Measurements from ENCODE around the gene OVCA2. TPM values are rescaled to one million over a fixed set of nuclear protein-coding genes. Genes with fewer than 3 reads are reported as not detected.

OVCA2 gene
- total and polyA plus RNA-seq, 4 donors = 11.1 to 55.4 (median 37.4) TPM

DNA sequence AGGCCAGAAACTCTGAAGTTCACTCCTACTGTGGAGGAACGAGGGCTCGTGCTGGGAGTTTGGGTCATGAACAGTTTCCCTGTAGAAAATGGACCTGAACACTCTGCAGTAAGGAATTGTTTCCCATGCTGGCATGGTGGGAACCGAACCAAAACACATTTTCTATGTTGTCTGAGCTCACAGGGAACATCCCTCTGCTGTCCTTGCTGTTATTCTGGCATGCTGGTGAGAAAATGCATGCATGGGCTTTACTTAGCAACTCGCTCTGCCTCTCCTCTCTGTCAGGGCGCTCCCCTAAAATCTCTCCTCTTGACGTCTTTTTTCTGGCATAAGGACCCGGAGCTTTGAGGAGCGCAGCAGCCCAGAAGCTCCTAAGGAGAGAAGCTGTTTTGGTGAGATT is 22.1 kb upstream of the OVCA2 start:
- H3K4me3 ChIP-seq = no peak overlapping the region
- peaks cover 0 to 12% (median 5%) of the 10 kb centered on the region in 5 donors for H3K4me1 ChIP-seq (ENCODE audit: control insufficient read depth in 5 of 5, insufficient read depth in 5 of 5, low read length in 5 of 5)
- WGBS, 2 donors = 86 to 91% methylated on average over 8 of the region's 8 CpGs
- DNase-seq = no peak
- peaks cover 3 to 33% (median 26%) of the 10 kb centered on the region in 3 donors for H3K27me3 ChIP-seq (ENCODE audit: control insufficient read depth in 3 of 3, insufficient read depth in 3 of 3, low read length in 2 of 3)
- TF ChIP-seq, protein P1, sequence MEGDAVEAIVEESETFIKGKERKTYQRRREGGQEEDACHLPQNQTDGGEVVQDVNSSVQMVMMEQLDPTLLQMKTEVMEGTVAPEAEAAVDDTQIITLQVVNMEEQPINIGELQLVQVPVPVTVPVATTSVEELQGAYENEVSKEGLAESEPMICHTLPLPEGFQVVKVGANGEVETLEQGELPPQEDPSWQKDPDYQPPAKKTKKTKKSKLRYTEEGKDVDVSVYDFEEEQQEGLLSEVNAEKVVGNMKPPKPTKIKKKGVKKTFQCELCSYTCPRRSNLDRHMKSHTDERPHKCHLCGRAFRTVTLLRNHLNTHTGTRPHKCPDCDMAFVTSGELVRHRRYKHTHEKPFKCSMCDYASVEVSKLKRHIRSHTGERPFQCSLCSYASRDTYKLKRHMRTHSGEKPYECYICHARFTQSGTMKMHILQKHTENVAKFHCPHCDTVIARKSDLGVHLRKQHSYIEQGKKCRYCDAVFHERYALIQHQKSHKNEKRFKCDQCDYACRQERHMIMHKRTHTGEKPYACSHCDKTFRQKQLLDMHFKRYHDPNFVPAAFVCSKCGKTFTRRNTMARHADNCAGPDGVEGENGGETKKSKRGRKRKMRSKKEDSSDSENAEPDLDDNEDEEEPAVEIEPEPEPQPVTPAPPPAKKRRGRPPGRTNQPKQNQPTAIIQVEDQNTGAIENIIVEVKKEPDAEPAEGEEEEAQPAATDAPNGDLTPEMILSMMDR (IDR thresholded peaks at IDR 0.05; ENCODE audit: control extremely low read depth, extremely low read depth) = no peak
- no peaks in the 10 kb centered on the region for H3K9me3 ChIP-seq (ENCODE audit: control insufficient read depth in 4 of 4, insufficient read depth in 3 of 4, low read length in 3 of 4)
- no peak overlapping the region for H3K9ac ChIP-seq (ENCODE audit: insufficient read depth in 1 of 2, low read length in 2 of 2)
- H3K27ac ChIP-seq (ENCODE audit: low read depth in 1 of 2, low read length in 1 of 2) = no peak overlapping the region
- no peak for ATAC-seq (ENCODE audit: insufficient read depth, low FRiP score)
- no peaks in the 10 kb centered on the region for H3K36me3 ChIP-seq (ENCODE audit: control insufficient read depth in 4 of 4, insufficient read depth in 4 of 4, low read length in 4 of 4)

DNA sequence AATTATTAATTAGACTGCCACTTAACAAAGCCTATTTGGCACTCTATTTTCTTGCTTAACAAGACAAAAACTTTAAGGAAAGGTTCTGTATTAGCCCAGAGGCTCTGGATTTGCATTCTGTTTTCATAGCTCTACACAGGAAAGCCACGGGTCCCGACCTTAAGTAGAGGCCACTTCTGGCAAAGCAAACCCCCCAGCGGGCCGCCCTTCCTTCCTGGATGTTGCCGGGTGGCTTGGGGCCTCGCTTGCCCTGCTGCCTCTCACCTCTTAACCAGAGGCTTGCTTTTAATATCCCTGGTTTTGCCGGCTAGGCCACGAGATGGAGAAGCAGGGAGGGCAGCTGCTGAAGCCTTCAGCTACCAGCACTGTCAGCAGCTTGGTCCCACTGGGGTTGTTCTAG is 21.1 kb upstream of the OVCA2 start:
- H3K27ac ChIP-seq (ENCODE audit: low read depth in 1 of 2, low read length in 1 of 2) = no peak overlapping the region
- 10 to 28% methylated on average over 8 of the region's 8 CpGs for WGBS, 2 donors

DNA sequence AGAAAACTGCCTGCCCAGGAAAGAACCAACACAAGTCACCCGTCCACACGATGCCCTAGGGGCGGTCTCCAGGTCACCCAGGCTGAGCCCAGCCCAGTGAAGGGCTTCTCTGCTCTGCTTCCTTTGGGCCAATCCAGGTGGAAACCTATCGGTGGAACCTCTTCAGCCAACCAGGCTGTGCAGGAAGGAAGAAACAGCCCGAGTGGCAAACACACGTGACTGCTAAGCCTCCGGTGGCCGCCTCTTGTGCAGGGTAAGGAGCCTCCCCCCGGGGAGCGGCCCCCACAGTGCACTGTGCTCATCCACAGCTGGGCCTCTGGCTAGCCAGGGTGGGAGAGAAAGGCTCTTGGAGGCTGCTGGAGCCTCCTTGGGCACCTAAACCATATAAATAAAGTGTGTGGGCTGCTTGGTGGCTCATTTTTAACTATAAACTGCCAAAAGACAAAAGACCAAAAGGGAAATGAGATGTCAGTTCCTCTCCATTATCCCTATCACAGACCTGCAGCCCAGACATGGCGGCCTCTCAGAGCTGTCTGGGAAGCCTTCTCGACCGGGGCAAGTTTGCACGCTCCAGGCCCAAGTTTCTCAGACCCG is 19.1 kb upstream of the OVCA2 start:
- ATAC-seq (ENCODE audit: insufficient read depth, low FRiP score) (no peak), DNase-seq (no peak)
- Histone ChIP-seq H3K27ac (ENCODE audit: low read depth in 1 of 2, low read length in 1 of 2) (no peak overlapping the region), H3K4me1 (ENCODE audit: control insufficient read depth in 5 of 5, insufficient read depth in 5 of 5, low read length in 5 of 5) (peaks cover 0 to 19% (median 5%) of the 10 kb centered on the region in 5 donors), H3K4me3 (no peak overlapping the region), H3K36me3 (ENCODE audit: control insufficient read depth in 4 of 4, insufficient read depth in 4 of 4, low read length in 4 of 4) (no peaks in the 10 kb centered on the region), H3K27me3 (ENCODE audit: control insufficient read depth in 3 of 3, insufficient read depth in 3 of 3, low read length in 2 of 3) (peaks cover 3 to 46% (median 43%) of the 10 kb centered on the region in 3 donors), H3K9ac (ENCODE audit: insufficient read depth in 1 of 2, low read length in 2 of 2) (no peak overlapping the region), H3K9me3 (ENCODE audit: control insufficient read depth in 4 of 4, insufficient read depth in 3 of 4, low read length in 3 of 4) (no peaks in the 10 kb centered on the region)
- TF ChIP-seq, protein P1 (IDR thresholded peaks at IDR 0.05; ENCODE audit: control extremely low read depth, extremely low read depth) = no peak
- 45 to 58% methylated on average over 15 of the region's 15 CpGs for WGBS, 2 donors

More for the DNA sequence above, 21.1 kb upstream of the OVCA2 start:
- Histone ChIP-seq H3K4me3 (no peak overlapping the region), H3K36me3 (ENCODE audit: control insufficient read depth in 4 of 4, insufficient read depth in 4 of 4, low read length in 4 of 4) (no peaks in the 10 kb centered on the region), H3K9ac (ENCODE audit: insufficient read depth in 1 of 2, low read length in 2 of 2) (no peak overlapping the region), H3K27me3 (ENCODE audit: control insufficient read depth in 3 of 3, insufficient read depth in 3 of 3, low read length in 2 of 3) (peaks cover 3 to 34% (median 26%) of the 10 kb centered on the region in 3 donors), H3K9me3 (ENCODE audit: control insufficient read depth in 4 of 4, insufficient read depth in 3 of 4, low read length in 3 of 4) (no peaks in the 10 kb centered on the region), H3K4me1 (ENCODE audit: control insufficient read depth in 5 of 5, insufficient read depth in 5 of 5, low read length in 5 of 5) (peaks cover 0 to 17% (median 5%) of the 10 kb centered on the region in 5 donors)
- ATAC-seq (ENCODE audit: insufficient read depth, low FRiP score) (no peak), DNase-seq (no peak)
- TF ChIP-seq, protein P1 (IDR thresholded peaks at IDR 0.05; ENCODE audit: control extremely low read depth, extremely low read depth) = no peak

DNA sequence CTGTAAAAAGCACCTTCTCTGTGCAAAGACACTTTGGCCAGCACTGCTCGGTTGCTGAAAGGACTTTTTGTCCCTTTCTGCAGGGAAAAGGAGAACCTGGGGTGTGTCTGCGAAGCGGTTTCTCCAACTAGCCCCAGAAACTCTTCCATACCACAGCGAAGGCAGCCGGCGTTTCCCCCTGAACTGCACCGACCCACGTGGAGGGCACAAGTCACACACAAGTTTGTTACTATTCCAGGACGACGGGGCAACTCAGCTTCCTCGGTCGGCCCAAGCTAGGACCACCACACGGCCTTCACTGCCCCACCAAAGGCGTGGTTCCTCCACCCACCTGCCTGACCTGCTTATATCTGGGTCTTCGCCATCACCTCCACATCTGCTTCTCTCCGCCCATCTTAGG is 18.6 kb upstream of the OVCA2 start:
- peak overlapping the region in 1 of 2 donors; percentile 34 for H3K27ac ChIP-seq (ENCODE audit: low read depth in 1 of 2, low read length in 1 of 2)
- TF ChIP-seq, protein P1 (IDR thresholded peaks at IDR 0.05; ENCODE audit: control extremely low read depth, extremely low read depth) = no peak
- ATAC-seq (ENCODE audit: insufficient read depth, low FRiP score) (no peak), DNase-seq (no peak)
- peaks cover 3 to 46% (median 43%) of the 10 kb centered on the region in 3 donors for H3K27me3 ChIP-seq (ENCODE audit: control insufficient read depth in 3 of 3, insufficient read depth in 3 of 3, low read length in 2 of 3)
- no peak overlapping the region for H3K4me3 ChIP-seq
- H3K36me3 ChIP-seq (ENCODE audit: control insufficient read depth in 4 of 4, insufficient read depth in 4 of 4, low read length in 4 of 4) = no peaks in the 10 kb centered on the region
- 44 to 52% methylated on average over 16 of the region's 16 CpGs for WGBS, 2 donors
- no peaks in the 10 kb centered on the region for H3K9me3 ChIP-seq (ENCODE audit: control insufficient read depth in 4 of 4, insufficient read depth in 3 of 4, low read length in 3 of 4)
- peaks cover 0 to 19% (median 5%) of the 10 kb centered on the region in 5 donors for H3K4me1 ChIP-seq (ENCODE audit: control insufficient read depth in 5 of 5, insufficient read depth in 5 of 5, low read length in 5 of 5)
- no peak overlapping the region for H3K9ac ChIP-seq (ENCODE audit: insufficient read depth in 1 of 2, low read length in 2 of 2)
